Keratinocyte (primary cell): ENCODE measurements around the gene MCM6. TPM values are rescaled to one million over a fixed set of nuclear protein-coding genes. Genes with fewer than 3 reads are reported as not detected.
A peak's percentile ranks its signal among the peaks of the same experiment; 100 is the strongest.
"Not testable (repeated sequence)": the region's sequence is repeated elsewhere in the genome, so short reads cannot be mapped to it uniquely, and the experiment has no call there.

ENCODE experiments used
- DNase-seq: peaks from one replicate; pipeline ENCODE4 v3.0.0-alpha.2; 2011; ENCODE audit warnings: low read depth, missing footprints, low spot score
- FAIRE-seq: peaks from 2 replicates; lab custom pipeline; 2011; peaks lifted over from hg19 to GRCh38; lab: Jason Lieb, UNC
- H2AFZ ChIP-seq: 2 replicates; pipeline ENCODE4 v1.6.0; 2012; ENCODE audit warnings: low read length, control low read depth, inconsistent platforms; ENCODE audit not compliant: control insufficient read depth
- H3K27ac ChIP-seq: 2 replicates; pipeline ENCODE4 v1.5.1; 2011; ENCODE audit warnings: low read length; ENCODE audit not compliant: control insufficient read depth, insufficient read depth
- H3K27me3 ChIP-seq: 3 replicates; pipeline ENCODE4 v1.6.0; 2011; ENCODE audit warnings: low read length; ENCODE audit not compliant: control insufficient read depth, insufficient read depth; ENCODE audit errors: extremely low read depth
- H3K36me3 ChIP-seq, 2 experiments: 2 replicates in 1 of 2; 3 replicates in 1 of 2; pipeline ENCODE4 v1.5.1; 2011; ENCODE audit warnings: low read length in 2 of 2, mild to moderate bottlenecking in 1 of 2; ENCODE audit not compliant: control insufficient read depth in 2 of 2, insufficient read depth in 2 of 2; ENCODE audit errors: extremely low read depth in 1 of 2
- H3K4me1 ChIP-seq: 3 replicates; pipeline ENCODE4 v1.5.1; 2011; ENCODE audit warnings: low read length; ENCODE audit not compliant: control insufficient read depth, insufficient read depth; ENCODE audit errors: extremely low read depth
- H3K4me2 ChIP-seq: 3 replicates; pipeline ENCODE4 v1.6.0; 2011; ENCODE audit warnings: low read depth, low read length; ENCODE audit not compliant: control insufficient read depth, insufficient read depth; ENCODE audit errors: extremely low read depth
- H3K4me3 ChIP-seq, 3 experiments: fragments of 200-600 bp in 1 of 3; sonication (generic) in 1 of 3; 2 replicates in 2 of 3; 3 replicates in 1 of 3; pipeline ENCODE4 v1.5.1; 2011 to 2016; ENCODE audit warnings: low read length in 3 of 3, mild to moderate bottlenecking in 3 of 3, control low read depth in 2 of 3, inconsistent platforms in 1 of 3, low read depth in 1 of 3, mixed read lengths in 1 of 3, mixed run types in 1 of 3, moderate library complexity in 1 of 3; ENCODE audit not compliant: control insufficient read depth in 2 of 3, insufficient read depth in 2 of 3; ENCODE audit errors: extremely low read depth in 1 of 3
- H3K79me2 ChIP-seq: 2 replicates; pipeline ENCODE4 v1.6.0; 2012; ENCODE audit warnings: low read length; ENCODE audit not compliant: control insufficient read depth, insufficient read depth
- H3K9ac ChIP-seq: 3 replicates; pipeline ENCODE4 v1.6.0; 2011; ENCODE audit warnings: low read length; ENCODE audit not compliant: control insufficient read depth, insufficient read depth; ENCODE audit errors: extremely low read depth
- H3K9me1 ChIP-seq: 3 replicates; pipeline ENCODE4 v1.6.0; 2011; ENCODE audit warnings: low read length; ENCODE audit not compliant: control insufficient read depth, insufficient read depth; ENCODE audit errors: extremely low read depth
- H3K9me3 ChIP-seq: 2 replicates; pipeline ENCODE4 v1.5.1; 2012; ENCODE audit warnings: low read depth, low read length; ENCODE audit not compliant: control insufficient read depth
- H4K20me1 ChIP-seq: 3 replicates; pipeline ENCODE4 v1.6.0; 2011; ENCODE audit warnings: low read length; ENCODE audit not compliant: control insufficient read depth, insufficient read depth; ENCODE audit errors: extremely low read depth
- CTCF ChIP-seq, 3 experiments: IDR thresholded peaks in 1 of 3; conservative IDR thresholded peaks in 1 of 3; optimal IDR thresholded peaks in 1 of 3; 2 replicates in 2 of 3; 3 replicates in 1 of 3; pipeline versions ENCODE3 to v1.5.1; 2011; ENCODE audit warnings: low read length in 3 of 3, mild to moderate bottlenecking in 3 of 3, moderate library complexity in 2 of 3, control low read depth in 1 of 3, inconsistent platforms in 1 of 3; ENCODE audit not compliant: insufficient read depth in 2 of 3; ENCODE audit errors: extremely low read depth in 1 of 3
- EZH2 ChIP-seq: IDR thresholded peaks from one replicate; pipeline ENCODE4 v1.6.1; 2012; ENCODE audit warnings: inconsistent platforms, mild to moderate bottlenecking, low read length, moderate library complexity
- dilution Hi-C: fragments of 300-500 bp; cut with MboI; formaldehyde crosslinking; loops from one replicate; pipeline ENCODE4 v1.7.0; 2020; ENCODE audit warnings: low sequenced_read_pairs; ENCODE audit not compliant: extremely low pct_ligation_motif_present
- polyA plus RNA-seq, 5 experiments: library from polyadenylated mRNA; depleted of rRNA in 3 of 5; stranded (reverse) in 3 of 5; stranded (forward) in 1 of 5; unstranded in 1 of 5; fragments of >200 nt; gene quantifications; 1 replicate in 1 of 5; 2 replicates in 3 of 5; 3 replicates in 1 of 5; pipeline versions ENCODE4 v1.2.1 to v1.2.3, GENCODE V29; 2011 to 2012; ENCODE audit warnings: missing spikeins in 2 of 5, low read depth in 1 of 5, low replicate concordance in 1 of 5

Gene MCM6
- polyA plus RNA-seq, 1 donor (not counting 4 experiments of a cell fraction or from before 2014, with no cell fraction given), result 23.2 TPM

- Histone ChIP-seq H3K9ac (no peak overlapping the region), H3K9me1 (no peaks in the 10 kb centered on the region), H3K9me3 (no peaks in the 10 kb centered on the region), H3K27ac (no peak overlapping the region), H3K4me2 (no peak overlapping the region), H3K4me3 (no peak overlapping the region), H3K36me3 (no peaks in the 10 kb centered on the region), H3K27me3 (no peaks in the 10 kb centered on the region), H3K79me2 (no peaks in the 10 kb centered on the region), H2AFZ (no peak overlapping the region), H4K20me1 (no peaks in the 10 kb centered on the region), H3K4me1 (no peaks in the 10 kb centered on the region)
- dilution Hi-C loops, result no loop called here
- no peak for FAIRE-seq
- no peak for DNase-seq
- TF ChIP-seq CTCF (optimal IDR thresholded peaks at IDR 0.05 in 1 of 3, IDR thresholded peaks at IDR 0.05 in 1 of 3, conservative IDR thresholded peaks at IDR 0.05 in 1 of 3; ENCODE audit: extremely low read depth in 1 of 3, insufficient read depth in 2 of 3, low read length in 3 of 3), result no peak
- no peak for TF ChIP-seq EZH2
These were observed 6.2 kb upstream of the MCM6 start for GRCh38 chr2:135882415-135882814.

- FAIRE-seq, H3K9me1 ChIP-seq, H3K36me3 ChIP-seq, H4K20me1 ChIP-seq, H3K9ac ChIP-seq, H3K4me1 ChIP-seq, DNase-seq, H3K27me3 ChIP-seq, H3K9me3 ChIP-seq, dilution Hi-C loops: not testable (repeated sequence)
- Histone ChIP-seq H2AFZ (peak overlapping the region; percentile 53), H3K4me3 (peak overlapping the region; percentile 62 to 80 (median 78)), H3K27ac (peak overlapping the region; percentile 3), H3K4me2 (peak overlapping the region; percentile 68), H3K79me2 (peaks cover 11% of the 10 kb centered on the region)
These were observed 527 bp upstream of the MCM6 start for GRCh38 chr2:135876770-135877169.

GRCh38 chr2:135875491-135876065, 665 bp downstream of the MCM6 start:
- Histone ChIP-seq H3K4me1 (no peaks in the 10 kb centered on the region), H3K9ac (peak overlapping the region; percentile 83), H3K27ac (peak overlapping the region; percentile 70), H3K36me3 (peaks cover 0 to 1% of the 10 kb centered on the region in 2 experiments), H3K4me3 (peak overlapping the region; percentile 62 to 80 (median 78)), H3K79me2 (peaks cover 11% of the 10 kb centered on the region), H3K27me3 (no peaks in the 10 kb centered on the region), H4K20me1 (no peaks in the 10 kb centered on the region), H3K9me1 (no peaks in the 10 kb centered on the region), H3K9me3 (no peaks in the 10 kb centered on the region), H3K4me2 (peak overlapping the region; percentile 68), H2AFZ (peak overlapping the region; percentile 76)
- dilution Hi-C loops, result no loop called here
- FAIRE-seq, result no peak
- no peak for DNase-seq
- TF ChIP-seq CTCF (optimal IDR thresholded peaks at IDR 0.05 in 1 of 3, IDR thresholded peaks at IDR 0.05 in 1 of 3, conservative IDR thresholded peaks at IDR 0.05 in 1 of 3; ENCODE audit: extremely low read depth in 1 of 3, insufficient read depth in 2 of 3, low read length in 3 of 3), result no peak
- TF ChIP-seq EZH2, result no peak
